GM21390 (cell line): Measurements from ENCODE around the gene AKTIP.
"Not testable (repeated sequence)": the region's sequence is repeated elsewhere in the genome, so short reads cannot be mapped to it uniquely, and the experiment has no call there.

ENCODE experiments used
- ATAC-seq: cut with Tn5 transposase; IDR thresholded peaks from one replicate; pipeline ENCODE4 v1.9.1; 2021; ENCODE audit not compliant: unreplicated experiment

The AKTIP gene

DNA sequence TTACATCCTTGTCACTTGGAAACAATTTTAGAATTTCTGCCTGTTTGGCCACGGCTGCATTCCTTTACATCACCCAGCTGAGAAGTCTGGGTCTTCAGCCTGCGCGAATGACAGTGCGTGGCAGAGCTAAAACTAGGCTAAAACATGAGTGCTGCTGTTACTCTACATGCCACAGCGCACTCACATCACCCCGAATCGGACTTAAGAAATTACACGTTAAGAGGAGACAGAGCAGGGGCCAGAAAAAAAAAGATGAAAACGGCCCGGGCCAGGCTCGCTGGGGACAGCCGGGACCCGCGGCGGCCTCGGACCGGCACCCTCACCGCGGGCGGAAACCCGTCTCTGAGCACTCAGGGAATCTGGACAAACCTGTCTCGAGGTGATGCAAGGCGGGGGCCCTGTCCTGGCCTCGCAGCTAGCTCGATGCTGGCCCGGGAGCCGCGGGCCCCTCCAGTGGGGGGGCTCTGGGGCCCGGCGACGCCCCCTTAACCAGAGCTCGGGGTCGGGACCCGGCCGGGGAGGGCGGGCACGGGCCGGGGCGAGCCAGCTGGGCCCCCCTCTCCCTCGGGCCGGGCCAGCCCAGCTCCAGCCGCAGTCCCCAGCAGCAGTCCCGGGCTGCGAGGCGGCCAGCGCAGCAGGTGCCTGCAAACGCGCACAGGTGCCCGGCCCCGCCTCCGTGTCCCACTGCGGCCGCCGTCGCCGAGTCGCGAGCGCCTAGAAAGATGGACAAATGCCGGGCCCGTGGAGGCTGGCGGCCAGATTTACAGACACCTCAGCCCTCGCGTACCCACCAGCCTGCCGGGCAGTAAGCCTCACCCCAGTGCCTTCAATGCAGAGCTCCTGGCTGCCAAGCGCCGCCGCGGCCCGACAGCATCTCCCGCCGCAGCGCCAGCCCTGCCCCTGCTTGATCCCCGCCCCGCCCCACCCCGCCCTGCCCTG is at the start of gene AKTIP:
TSS of gene AKTIP (minus strand) at position 879 of the 939 bp plus-strand sequence. CDS start 2,950 bp downstream, outside the sequence.
- ATAC-seq: peak; percentile 30

DNA sequence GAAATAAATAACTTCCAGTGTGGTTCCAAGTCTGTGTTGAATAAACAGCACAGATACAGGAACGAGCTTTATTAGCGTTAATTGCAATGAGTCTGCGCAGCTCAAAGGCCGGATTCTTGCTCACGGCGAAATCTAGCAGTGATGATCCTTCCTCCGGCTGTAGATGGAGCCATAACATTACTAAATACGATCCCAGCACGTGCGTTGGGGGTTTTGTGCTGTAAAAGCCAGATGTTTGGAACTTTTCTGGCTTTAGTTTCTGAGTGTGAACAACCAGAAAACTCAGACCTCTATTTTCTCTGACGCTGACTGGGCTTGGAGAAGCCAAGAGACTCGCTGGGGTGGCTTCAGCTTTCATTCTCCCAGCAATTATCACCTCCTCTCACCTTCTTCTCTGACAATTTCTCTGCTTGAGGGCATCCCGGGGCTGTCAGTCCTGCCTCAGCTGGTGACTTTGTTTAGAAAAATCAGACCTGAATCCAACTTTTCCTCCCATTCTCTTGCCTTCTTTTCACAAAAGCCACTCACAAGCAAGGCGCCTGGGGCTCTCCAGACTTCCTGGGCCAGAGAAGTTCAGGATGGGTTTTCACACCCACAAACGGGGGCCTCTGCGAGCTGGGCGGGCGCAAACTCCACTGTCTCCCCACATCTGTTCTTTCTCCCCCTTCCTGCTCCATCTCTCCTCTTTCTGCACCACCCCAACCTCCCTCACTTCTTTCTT is 47.1 kb upstream of the AKTIP start:
- ATAC-seq: peak; percentile 80

DNA sequence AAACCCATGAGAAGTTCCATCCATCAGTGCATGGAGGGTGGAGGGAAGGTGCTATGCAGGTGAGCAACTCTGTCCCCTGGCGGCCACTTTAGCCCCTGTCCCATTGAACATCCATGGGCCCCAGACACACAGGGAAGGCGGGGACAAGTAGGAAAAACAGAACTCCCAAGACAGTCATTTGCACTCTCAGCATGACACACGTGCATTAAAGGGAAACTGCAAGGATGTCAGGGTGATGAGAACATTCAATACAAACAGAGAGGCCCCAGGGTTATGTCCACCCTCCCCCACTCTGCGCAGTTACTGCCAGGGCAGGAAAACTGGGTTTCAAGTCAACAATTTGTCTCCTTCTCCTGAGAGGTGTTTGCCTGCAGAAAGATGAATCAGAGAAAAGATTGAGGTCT is 44.0 kb upstream of the AKTIP start:
- ATAC-seq: no peak

DNA sequence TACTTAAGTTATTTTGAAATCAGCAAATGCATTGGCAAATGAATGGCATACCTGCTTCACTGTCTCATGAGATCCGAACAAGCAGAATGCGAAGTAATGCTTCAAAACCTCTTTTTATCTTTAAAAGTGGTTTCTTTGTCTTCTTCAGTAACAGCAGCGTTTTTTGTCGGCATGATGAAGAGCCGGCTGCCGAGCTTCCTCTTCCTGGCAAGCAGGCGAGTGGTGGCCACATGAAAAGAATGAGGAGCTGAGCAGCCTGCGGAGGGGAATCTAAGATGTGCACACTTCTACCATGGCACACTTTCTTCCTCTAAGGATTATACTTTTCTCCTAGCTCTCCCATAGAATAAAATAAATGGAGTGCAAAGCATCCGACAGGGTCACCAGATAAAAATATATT is 42.4 kb upstream of the AKTIP start:
- ATAC-seq: no peak

DNA sequence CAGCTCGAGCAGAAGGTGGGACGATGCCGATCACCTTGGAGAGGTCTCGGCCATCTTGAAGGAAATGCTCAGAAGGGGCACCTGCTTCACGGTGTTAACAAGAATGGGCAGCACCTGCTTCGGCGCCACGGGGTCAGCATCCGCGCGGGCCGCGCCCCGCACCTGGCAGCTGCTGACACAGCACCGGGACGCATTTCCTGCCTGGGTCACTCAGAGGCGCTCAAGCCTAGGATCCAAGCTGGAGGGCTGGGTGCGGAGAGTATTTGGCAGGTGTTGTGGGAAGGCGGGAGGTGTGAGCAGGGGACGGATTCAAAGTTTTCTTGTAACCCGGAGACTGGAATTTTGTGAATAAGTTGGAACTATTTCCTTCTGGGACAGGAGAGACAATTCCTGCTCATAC is 39.3 kb upstream of the AKTIP start:
- no peak for ATAC-seq

DNA sequence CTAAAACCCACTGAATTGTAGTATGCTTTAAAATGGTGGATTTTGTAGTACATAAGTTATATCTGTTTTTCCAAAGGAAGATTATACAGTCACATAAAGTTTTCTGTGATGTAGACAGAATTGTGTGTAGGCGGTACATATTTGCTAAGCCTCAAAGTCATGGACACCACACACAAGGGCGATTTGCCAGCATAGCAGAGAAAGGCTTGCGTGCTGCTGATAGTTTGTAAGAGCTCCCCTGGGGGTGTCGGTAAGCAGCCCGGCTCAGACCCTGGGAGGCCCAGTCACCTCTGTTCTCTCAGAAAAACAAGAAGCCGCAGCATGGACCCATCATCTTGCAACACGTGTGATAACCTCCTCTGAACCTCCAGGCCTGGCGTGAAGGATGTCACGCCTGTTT is 38.3 kb upstream of the AKTIP start:
- ATAC-seq: no peak

DNA sequence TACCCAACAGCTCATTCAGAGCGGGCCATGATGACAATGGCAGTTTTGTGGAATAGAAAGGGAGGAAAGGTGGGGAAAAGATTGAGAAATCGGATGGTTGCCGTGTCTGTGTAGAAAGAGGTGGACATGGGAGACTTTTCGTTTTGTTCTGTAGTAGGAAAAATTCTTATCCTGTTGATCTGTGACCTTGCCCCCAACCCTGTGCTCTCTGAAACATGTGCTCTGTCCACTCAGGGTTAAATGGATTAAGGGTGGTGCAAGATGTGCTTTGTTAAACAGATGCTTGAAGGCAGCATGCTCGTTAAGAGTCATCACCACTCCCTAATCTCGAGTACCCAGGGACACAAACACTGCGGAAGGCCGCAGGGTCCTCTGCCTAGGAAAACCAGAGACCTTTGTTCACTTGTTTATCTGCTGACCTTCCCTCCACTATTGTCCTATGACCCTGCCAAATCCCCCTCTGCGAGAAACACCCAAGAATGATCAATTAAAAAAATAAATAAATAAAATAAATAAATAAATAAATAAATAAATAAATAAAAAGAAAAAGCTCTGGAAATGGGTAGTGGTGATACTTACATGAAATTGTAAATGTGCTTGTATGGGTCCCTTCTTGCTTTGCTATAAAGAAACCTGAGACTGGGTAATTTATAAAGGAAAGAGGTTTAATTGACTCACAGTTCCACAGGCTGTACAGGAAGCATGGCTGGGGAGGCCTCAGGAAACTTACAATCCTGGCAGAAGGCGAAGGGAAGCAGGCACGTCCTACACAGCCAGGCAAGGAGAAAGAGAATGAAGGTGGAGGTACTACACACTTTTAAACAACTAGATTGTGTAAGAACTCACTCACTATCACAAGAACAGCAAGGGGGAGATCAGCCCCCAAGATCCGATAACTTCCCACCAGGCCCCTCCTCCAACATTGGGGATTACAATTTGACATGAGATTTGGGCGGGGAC is 37.0 kb upstream of the AKTIP start:
- not testable (repeated sequence) for ATAC-seq

DNA sequence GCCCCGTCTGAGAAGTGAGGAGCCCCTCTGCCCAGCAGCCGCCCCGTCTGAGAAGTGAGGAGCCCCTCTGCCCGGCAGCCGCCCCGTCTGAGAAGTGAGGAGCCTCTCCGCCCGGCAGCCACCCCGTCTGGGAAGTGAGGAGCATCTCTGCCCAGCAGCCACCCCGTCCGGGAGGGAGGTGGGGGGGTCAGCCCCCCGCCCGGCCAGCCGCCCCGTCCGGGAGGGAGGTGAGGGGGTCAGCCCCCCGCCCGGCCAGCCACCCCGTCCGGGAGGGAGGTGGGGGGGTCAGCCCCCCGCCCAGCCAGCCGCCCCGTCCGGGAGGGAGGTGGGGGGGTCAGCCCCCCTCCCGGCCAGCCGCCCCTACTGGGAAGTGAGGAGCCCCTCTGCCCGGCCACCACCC is 36.3 kb upstream of the AKTIP start:
- not testable (repeated sequence) for ATAC-seq

DNA sequence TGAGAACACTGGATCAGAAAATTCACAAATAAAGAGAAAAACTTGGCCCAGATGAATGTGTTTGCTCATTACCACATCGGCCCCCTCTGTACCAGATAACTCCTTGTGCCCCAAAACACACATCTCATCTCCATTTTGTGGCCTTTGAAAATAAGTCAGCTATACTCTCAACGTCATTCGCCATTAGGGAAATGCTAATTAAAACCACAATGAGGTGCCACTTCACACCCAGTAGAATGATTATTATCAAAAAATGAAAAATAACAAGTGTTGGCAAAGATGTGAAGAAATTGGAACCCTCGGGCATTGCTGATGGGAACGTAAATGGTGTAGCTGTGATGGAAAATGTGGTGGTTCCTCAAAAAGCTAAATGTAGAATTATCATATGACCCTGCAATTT is 34.6 kb upstream of the AKTIP start:
- ATAC-seq: no peak

DNA sequence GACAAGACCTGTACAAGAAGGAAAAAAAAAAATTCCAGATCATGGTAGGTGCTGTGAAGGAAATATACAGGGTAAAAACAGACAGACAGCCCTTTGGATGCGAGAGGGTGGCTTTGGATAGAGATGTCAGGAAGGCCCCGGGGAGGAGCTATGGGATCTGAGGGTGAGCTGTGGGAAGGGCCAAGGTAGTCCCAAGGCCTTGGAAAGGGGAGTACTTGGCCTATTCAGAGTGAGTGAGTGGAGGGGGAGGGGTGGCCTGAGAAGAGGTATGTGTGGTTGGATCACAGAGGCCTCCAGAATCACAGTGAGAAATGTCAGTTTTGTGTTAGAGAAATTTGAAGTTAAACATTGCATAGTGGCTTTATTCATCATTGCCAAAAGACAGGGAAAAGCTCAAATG is 31.2 kb upstream of the AKTIP start:
- no peak for ATAC-seq

DNA sequence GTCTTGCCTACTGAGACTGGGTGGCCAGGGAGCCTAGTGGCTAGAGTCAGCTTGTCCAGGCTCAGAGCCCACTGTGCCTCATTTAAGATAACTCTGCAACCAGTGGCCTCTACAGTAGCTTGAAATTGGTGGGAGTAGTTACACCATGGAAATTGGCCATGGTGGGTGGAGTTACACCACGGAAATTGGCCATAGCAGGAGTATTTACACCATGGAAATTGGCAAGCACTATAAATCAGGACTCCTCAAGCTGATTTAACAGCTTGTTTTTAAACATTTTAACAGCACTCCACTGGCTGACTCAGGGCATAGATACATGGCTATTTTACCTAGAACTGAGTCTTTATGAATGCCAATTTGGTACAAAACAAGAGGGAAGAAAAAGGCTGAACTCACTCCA is 27.7 kb upstream of the AKTIP start:
- ATAC-seq: no peak

DNA sequence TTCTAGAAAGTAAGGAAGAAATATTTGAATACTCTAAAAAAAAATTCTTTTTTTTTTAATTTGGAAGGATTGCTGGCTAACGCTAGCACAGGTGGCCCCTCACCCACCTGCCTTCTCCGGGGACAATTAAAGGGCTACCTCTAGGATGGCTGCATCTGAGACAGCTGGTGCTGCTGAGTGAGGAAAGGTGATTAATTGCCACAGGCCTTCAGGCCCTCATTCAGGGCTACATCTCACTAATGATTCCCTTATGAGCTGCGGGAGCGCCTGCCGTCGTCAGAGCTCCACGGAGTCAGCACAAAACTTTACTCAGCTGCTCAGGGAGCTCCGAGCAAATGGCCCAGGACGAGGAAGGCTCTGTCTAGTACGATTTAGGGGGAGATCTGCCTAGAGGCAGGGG is 27.0 kb upstream of the AKTIP start:
- ATAC-seq: no peak

DNA sequence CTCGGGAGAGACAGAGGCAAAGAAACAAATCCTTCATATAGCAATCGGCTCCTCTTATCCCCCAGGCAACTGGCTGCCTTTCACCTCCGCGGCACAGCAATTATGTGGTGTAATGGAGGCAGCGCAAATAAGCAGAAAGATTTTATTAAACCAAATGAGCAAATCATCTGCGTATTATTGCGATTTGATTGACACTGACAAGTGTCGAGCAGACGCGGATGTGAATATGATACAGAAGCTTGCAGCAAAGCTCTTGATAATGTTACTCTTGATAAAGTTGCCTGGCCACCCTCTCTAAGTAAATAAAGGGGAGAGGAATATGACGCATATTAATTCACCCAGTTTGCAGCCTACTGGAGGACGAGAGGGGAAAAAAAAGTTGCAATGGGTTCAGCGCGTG is 26.5 kb upstream of the AKTIP start:
- ATAC-seq: no peak

DNA sequence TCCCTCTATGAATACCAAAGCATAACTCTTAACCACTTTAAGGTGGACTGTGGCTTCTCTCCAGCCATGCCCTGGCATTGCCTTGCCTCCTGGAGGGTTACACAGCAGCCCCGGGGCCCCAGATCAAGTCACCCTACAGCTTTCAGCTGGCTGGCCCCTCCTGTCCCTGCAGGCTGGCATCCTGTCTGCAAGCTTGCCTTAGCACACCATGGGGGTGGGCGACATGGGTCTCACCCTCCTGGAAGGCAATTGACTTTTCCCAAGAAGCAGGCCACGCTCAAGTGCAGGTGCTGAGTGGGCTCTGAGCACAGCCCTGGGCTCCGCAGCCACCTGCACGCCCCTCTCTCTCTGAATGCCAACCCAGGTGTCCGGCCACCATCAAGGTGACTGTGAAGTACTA is 25.8 kb upstream of the AKTIP start:
- no peak for ATAC-seq

DNA sequence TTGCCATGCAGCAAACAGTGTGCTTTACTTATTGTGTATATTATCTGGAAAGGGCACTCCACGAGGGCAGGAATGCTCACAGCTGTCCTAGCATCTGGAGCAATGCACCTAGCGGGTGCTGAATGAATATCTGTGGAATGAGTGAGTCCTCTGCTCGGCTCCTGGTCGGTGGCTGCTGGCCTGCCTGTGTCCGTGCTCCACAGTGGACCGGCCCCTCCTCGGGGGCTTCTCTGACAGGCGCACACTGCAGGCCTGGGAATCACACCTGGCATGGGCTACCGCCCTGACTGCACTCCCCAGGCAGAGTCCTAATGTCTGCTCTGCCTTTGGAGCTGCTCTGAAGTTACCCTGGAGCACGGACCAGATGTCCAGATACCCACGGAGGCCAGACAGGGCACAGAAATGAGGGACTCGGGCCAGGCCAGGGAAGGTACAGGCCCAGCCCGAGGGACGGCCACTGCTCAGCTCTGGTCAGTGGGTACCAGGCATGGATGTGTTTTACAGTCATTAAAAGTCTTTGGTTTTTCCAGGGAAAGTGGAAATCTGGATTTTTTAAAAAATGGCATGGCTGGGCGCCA is 21.1 kb upstream of the AKTIP start:
- ATAC-seq: no peak

DNA sequence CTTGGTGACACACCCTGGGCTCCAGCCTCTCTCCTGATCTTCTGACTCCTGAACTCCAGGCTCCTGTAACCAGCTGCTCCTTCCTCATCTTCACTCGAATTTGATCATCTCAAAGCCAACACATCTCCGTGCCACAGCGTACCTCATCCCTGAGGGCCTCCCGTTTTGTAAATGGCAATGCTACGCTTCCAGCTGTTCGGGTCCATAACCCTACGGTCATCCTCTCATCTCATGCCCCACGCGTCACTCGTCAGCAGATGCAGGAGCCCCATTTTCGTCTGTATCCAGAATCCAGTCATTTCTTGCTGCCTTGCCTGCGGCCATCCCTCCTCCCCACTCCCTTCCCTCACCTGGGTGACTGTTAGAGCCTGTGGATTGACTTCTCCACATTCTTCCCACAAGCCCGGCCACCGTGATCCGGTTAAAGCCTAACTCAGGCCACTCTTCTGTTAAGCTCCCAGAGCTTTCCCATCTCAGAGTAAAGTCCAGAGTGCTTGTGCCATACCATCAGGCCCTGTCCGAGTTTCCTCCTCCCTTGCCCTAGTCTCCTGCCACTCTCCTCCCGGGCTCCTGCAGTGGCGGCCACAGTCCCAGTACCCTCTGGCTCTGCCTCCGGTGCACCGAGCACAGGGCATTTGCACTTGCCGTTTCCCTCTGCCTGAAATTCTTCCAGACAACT is 20.3 kb upstream of the AKTIP start:
- no peak for ATAC-seq

DNA sequence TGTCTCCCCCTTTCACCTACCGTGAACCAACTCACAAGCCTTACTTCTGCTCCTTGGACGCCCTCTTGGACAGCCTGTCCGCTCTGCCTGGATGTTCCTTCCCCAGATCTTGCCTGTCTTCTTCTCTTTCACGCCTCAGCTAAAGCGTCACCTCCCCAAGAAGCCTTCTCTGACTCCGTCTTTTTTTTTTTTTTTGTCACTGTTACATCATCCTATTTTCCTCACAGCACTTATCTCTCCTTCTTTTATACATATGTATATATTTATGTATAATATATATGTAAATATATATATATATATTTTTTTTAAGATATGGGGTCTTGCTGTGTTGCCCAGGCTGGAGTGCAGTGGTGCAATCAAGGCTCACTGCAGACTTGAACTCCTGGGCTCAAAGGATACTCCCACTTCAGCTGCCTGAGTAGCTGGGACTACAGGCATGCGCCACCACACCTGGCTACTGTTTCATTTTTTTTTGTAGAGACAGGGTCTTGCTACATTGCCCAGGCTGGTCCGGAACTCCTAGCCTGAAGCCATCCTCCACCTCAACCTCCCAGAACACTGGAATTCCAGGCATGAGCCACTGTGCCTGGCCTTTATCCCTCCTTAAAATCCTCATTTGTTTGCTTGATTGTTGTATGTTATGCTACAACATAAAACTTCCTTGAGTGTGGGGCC is 16.5 kb upstream of the AKTIP start:
- no peak for ATAC-seq

DNA sequence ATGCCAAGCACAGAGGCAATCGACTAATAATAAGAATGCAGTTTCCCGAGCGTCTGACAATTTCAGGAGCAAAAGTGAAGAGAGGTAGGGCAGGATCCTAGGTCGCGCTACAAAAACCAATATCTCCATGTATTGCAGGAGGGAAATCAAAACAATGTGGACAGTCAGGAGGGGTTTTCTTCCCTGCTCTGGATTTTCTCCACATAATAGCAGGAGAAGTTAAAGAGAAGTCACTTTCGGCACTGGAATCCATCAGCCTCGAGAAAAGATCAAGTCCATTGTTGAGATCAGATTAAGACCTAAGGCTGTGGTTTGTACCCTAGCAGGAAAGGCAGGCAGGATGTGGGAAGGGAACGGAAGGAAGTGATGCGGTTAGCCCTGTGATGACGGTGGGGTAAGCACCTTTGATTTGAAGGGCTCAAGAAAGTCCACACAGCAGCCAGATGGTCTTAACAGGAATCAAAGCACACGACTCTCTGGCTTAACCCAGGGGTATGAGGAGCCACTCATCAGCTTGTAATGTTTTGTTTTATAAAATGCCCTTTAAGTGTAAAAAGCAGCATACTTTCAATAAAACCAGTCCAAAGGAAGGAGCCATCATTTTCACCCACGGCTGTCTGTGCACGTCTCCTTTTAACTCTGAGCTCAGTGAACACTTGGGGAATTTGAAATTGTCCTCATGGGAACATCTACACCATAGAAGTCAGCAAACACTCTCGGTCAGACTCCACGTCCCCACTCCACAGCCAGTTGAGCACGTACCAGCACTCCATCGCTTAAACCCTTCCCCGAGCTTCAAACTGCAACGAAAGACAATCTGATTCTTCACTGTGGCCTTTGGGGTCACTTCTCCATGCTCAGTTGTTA is 15.8 kb upstream of the AKTIP start:
- peak; percentile 98 for ATAC-seq

DNA sequence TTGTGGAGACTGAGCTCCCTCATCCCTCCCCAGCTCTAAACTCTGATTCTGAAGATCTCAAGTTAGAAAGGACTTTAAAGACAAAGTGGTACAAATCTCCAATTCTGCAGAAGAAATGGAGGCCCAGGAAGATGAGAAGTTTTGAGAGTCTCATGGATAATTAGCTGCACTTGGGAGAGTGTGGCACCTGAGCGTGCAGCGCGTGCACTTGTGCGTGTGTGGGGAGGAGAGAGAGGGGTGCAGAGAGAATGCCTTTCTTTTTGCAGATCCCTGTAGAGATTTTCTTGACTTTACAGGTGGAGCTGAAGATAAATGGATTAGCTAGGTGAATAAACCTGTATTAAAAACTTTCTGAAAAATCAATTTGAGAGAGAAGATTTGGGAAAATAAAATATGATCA is 14.8 kb upstream of the AKTIP start:
- no peak for ATAC-seq
